GM19372 (cell line): ENCODE results near the gene SESTD1.
"Not testable (repeated sequence)": the region's sequence is repeated elsewhere in the genome, so short reads cannot be mapped to it uniquely, and the experiment has no call there.

Experiments used
- ATAC-seq: cut with Tn5 transposase; IDR thresholded peaks from one replicate; pipeline ENCODE4 v1.9.1; 2021; ENCODE audit warnings: mild to moderate bottlenecking, low read depth, moderate library complexity; ENCODE audit not compliant: unreplicated experiment

The SESTD1 gene

GRCh38 chr2:179130560-179130959 lies 134.1 kb downstream of the SESTD1 start:
- no peak for ATAC-seq

- peak; percentile 55 for ATAC-seq
These were observed 134.9 kb downstream of the SESTD1 start for GRCh38 chr2:179129574-179130238.

GRCh38 chr2:179125404-179125803 lies 139.2 kb downstream of the SESTD1 start:
- no peak for ATAC-seq

GRCh38 chr2:179124282-179124681 lies 140.3 kb downstream of the SESTD1 start:
- ATAC-seq, result no peak

GRCh38 chr2:179123272-179123662 lies 141.4 kb downstream of the SESTD1 start:
- ATAC-seq, result no peak

- ATAC-seq, result no peak
These were observed 156.9 kb downstream of the SESTD1 start for GRCh38 chr2:179107737-179108136.

GRCh38 chr2:179106676-179107428 lies 157.8 kb downstream of the SESTD1 start:
- ATAC-seq, result peak; percentile 65

GRCh38 chr2:179106342-179106675 lies 158.3 kb downstream of the SESTD1 start:
- no peak for ATAC-seq

- ATAC-seq, result no peak
These were observed 159.9 kb downstream of the SESTD1 start for GRCh38 chr2:179104736-179105135.

- ATAC-seq, result no peak
These were observed 166.4 kb downstream of the SESTD1 start for GRCh38 chr2:179098080-179098689.

GRCh38 chr2:179097131-179097530 lies 167.5 kb downstream of the SESTD1 start:
- no peak for ATAC-seq

- ATAC-seq, result peak; percentile 99
These were observed 168.5 kb downstream of the SESTD1 start for GRCh38 chr2:179096090-179096489.

GRCh38 chr2:179092912-179093311 lies 171.7 kb downstream of the SESTD1 start:
- not testable (repeated sequence) for ATAC-seq

- ATAC-seq, result no peak
These were observed 181.9 kb downstream of the SESTD1 start for GRCh38 chr2:179082697-179083096.

- ATAC-seq, result no peak
These were observed 182.7 kb downstream of the SESTD1 start for GRCh38 chr2:179081954-179082353.

- ATAC-seq, result no peak
These were observed 192.1 kb downstream of the SESTD1 start for GRCh38 chr2:179072527-179072926.

- no peak for ATAC-seq
These were observed 192.7 kb downstream of the SESTD1 start for GRCh38 chr2:179071810-179072355.

GRCh38 chr2:179070895-179071294 lies 193.7 kb downstream of the SESTD1 start:
- ATAC-seq, result no peak

- no peak for ATAC-seq
These were observed 194.9 kb downstream of the SESTD1 start for GRCh38 chr2:179069685-179070084.

- ATAC-seq, result no peak
These were observed 195.5 kb downstream of the SESTD1 start for GRCh38 chr2:179068991-179069643.
